ENCODE results near the gene DENND1A.
"Not testable (repeated sequence)": the region's sequence is repeated elsewhere in the genome, so short reads cannot be mapped to it uniquely, and the experiment has no call there.

Gene DENND1A

GRCh38 chr9:123763910-123764588 lies 165.9 kb downstream of the DENND1A start:
- DNase-seq, result peak; percentile 90

GRCh38 chr9:123761905-123762605 lies 167.9 kb downstream of the DENND1A start:
- peak; percentile 65 for DNase-seq

GRCh38 chr9:123757960-123758359 lies 172.0 kb downstream of the DENND1A start:
- DNase-seq, result no peak

DNA sequence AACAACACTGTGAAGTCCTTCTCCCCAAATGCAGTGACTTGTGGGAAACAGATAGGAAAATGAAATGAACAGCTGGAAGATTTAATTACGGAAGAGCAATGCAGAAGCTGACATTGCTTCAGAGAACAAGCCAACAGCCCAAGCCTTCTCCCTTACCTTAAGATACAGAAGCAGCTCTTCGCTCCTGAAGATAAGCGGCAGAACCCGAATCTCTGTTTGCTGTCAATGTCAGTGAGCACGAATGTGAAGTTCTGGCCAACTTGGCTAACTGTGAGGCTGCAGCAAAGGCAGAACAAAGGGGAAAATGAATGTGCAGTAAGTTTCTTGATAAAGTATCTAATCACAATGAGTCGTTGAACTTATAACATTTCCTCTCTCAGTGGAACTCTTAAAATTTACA lies 172.4 kb downstream of the DENND1A start:
- DNase-seq, result no peak

DNA sequence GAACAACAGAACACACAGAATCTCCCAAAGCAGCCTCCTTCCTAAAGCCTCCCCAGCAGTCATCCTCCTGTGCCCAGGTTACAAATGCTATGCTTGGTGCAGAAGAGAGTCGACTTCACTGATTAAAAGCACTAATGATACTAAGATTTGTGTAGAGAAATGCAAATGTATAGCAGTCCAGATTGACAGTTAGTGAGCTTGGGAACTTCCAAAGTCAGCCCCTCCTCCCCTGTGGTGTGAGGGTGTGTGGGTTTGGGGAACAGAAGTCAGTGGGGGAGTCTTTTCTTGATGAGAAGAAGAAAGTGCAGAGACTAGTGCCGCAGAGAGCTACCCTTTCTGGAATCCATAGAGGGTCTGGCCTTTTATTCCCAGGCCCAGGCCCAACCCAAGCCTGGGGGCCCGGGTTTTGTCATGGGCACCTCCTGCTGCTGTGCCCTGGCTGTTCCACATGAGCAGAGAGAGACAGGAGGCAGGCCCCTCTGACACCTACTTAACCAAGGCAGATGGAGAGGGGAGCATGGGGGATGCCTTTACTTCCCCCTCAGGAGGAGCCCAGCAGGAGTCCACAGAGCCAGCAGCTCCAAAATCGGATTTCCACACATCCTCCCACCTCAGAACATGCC lies 173.3 kb downstream of the DENND1A start:
- no peak for DNase-seq

DNA sequence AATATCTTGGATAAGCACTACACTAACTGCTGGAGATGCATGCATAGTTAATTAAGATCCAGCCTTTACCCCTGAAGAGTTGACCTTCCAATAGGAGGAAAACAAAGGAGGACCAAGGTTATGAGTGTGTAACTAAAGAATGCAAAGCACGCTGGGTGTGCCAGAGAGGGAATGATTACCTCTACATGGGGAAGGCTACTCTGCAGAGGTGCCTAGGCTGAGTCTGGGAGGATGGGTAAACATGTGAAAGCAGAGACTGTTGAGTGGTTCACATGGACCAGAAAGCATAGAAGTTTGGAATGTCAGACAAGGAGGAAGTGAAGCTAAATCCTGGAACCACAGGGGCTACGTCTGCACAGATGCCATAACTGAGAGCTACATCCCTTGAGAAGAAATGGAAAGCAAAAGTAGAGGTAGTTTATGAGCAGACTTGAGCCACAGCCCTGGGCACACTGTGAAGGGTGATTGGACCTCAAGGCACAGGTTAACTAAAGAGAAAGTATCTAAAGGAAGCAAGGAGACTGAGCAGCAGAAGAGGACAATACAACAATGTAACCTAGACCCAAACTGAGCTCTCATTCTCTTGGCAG lies 176.2 kb downstream of the DENND1A start:
- no peak for DNase-seq

DNA sequence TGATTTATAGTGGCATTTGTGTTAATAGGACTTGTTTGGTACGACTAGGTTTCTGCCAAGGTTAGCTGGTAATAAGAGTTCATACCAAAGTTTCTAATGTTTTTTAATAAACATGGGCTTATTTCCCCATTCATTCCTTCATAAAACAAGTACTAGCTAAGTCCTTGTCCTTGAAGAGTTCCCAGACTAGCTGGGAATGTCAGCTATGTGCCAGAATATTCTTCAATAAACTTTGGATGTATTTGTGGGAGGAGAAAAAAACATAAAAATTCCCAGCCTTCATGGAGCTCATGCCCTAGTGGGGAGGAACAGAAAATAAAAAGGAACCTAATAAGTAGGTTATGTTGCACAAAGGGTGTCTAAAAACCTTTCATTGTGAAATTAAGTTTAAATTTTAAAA lies 176.9 kb downstream of the DENND1A start:
- DNase-seq, result peak; percentile 71

GRCh38 chr9:123749580-123750202 lies 180.2 kb downstream of the DENND1A start:
- DNase-seq, result no peak

- DNase-seq, result no peak
Observed at GRCh38 chr9:123746765-123747164, 183.2 kb downstream of the DENND1A start.

- DNase-seq, result no peak
Observed at GRCh38 chr9:123745933-123746332, 184.0 kb downstream of the DENND1A start.

DNA sequence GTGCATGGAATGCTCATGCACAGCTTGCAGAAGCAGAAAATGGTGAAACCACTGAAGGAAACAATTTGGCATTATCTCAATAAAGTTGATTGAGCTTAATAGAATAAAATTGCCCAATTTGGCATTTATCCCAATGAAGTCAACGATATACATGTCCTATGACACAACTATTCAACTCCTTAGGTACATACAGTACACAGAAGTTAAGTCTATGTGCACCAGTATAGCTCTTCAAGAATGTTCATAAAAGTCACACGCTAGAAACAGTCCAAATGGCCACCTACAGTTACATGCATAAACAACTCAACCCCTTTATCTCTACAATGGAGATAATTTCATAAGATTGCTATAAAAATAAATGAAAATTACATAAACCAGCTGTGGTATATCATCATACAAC lies 184.5 kb downstream of the DENND1A start:
- DNase-seq, result no peak

DNA sequence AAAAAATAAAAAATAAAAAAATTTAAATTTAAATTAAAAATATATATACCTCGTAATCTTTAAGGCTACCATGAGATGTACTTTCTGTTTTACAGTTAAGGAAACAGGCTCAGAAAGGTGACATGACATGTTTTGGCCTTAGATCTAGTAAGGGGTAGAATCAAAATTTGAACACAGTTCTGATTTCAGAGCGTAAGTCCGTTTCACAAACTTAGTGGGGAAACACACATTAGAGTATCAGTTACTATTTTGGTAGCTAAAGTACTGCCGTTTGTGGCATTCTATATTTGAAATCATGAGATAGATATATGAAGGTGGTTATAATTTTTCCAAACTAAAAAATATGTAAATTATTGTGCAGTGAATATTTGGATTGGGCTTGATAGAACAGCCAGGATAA lies 186.2 kb downstream of the DENND1A start:
- DNase-seq, result no peak

DNA sequence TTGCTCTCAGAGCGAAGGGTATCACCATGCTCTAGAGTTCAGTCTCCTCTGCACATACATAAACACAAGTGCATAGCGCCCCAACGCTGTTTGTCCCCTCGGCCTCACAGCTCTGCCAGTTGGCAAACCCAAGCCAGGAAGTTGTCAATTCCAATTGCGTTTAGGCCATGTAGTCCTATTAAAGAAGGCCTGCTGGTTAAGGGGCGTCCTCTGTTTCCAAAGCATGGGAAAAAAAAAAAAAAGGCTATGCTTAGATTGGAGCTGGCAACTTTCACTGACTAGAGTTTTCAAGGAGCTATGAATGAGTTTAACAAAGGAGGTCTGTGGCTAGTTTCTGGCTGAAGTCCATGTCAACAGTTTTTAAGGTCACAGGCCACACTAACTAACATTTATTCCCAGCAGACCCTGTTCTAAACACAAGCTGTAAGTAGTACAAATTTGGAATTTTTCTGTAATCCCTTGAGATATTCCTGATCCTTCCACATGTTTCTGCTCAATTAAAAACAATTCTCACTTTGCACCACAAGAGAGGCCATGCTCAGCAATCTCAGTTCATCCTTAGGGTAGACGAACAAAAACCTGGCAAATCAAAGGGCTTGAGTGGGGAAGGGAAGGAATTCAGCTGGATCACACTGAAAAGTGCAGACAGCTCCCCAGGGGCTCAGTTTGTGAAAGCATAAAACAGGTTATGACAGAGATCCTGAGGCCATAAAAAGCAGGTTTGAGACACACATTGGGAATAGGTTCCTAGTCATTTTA lies 187.7 kb downstream of the DENND1A start:
- DNase-seq, result peak; percentile 76

- DNase-seq, result no peak
Observed at GRCh38 chr9:123741214-123741613, 188.7 kb downstream of the DENND1A start.

GRCh38 chr9:123739902-123740301 lies 190.0 kb downstream of the DENND1A start:
- DNase-seq, result no peak

- no peak for DNase-seq
Observed at GRCh38 chr9:123739387-123739786, 190.5 kb downstream of the DENND1A start.

GRCh38 chr9:123738648-123739047 lies 191.3 kb downstream of the DENND1A start:
- no peak for DNase-seq

DNA sequence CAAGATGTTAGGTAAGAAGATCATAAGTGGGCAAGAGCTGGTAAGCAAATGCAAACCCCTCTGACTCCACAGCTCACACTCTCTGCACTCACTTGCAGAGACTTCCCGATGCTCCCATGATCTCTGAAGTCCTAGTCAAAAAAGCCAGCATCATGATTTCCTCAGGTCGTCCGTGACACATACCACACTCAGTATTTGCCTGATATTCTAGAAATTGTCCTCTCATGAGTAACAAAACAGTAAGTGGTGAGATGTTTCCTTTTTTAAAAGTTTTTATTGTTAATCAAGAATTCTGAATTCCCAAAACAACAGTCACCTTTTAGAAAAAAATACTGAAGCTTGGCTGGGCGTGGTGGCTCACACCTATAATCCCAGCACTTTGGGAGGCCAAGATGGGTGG lies 194.6 kb downstream of the DENND1A start:
- DNase-seq, result no peak

- not testable (repeated sequence) for DNase-seq
Observed at GRCh38 chr9:123728571-123728970, 201.4 kb downstream of the DENND1A start.

DNA sequence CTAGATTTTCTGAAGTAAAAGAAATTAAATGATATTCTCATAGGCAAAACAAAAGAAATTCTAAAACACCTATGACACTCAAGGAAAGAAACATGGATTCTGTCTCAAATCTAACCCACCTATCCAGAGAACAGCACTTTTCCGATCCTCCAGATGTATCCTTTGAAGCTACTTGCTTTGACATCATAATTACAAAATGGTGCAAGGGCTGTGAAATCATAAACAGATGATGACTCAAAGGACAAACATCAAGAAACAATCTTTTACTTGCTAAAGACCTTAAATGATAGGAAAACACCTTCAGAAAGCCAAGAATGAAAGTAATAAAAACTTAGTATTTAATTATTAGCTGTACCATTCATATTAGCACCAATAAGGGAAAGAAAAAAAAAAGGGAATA lies 202.6 kb downstream of the DENND1A start:
- DNase-seq, result peak; percentile 15

DNA sequence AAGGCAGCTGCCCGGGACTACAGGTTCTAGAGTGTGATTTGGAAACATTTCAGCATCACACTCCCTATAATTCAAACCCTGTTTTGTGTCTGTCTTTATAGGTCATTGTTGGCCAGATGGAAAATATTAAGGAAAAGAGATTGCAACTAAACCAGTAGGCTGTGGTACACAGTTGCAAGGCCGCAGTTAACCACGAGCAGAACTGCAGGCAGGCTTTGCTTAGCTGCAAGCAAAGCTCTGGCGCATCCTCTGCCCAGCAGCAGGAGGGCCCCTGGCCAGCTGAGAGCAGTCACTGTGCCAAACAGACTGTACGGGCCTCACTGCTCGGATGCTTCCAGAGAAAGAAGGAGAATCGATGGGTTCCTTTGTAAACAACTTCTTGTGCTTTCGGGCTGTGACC lies 204.5 kb downstream of the DENND1A start:
- DNase-seq, result peak; percentile 61

DNA sequence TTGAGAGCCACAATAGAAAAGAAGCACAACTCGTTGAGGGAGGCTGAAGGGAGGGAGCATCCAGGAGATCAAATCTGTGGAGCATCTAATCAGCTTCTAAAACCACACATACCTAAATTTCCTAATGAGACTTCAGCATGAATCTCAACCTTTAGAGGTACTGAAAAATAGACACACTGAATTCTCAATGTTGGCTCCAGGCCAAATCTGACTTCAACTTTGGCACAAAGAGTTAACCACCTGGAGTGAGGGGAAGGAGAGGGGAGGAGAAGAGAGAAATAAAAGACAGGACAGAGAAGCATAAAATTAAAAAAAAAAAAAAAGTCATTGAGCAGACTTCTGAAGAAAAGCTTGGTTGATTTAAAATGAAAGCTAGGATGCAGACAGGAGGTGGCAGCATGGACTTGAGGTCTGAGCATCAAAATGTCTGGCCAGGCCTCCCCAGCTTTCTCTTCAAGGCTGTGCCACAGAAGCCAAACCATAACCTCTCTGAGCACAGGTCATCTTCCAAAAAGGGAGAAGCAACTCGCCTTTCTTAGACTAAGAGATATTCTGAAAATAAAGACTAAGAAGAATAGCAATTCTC lies 205.6 kb downstream of the DENND1A start:
- peak; percentile 66 for DNase-seq

All from fibroblast of skin of scalp (primary cell).